HG03066 (cell line): ENCODE measurements around the gene GARNL3.

Source experiments
- ATAC-seq: cut with Tn5 transposase; IDR thresholded peaks from one replicate; pipeline ENCODE4 v1.9.1; 2021; ENCODE audit warnings: low read depth; ENCODE audit not compliant: unreplicated experiment

The GARNL3 gene

DNA sequence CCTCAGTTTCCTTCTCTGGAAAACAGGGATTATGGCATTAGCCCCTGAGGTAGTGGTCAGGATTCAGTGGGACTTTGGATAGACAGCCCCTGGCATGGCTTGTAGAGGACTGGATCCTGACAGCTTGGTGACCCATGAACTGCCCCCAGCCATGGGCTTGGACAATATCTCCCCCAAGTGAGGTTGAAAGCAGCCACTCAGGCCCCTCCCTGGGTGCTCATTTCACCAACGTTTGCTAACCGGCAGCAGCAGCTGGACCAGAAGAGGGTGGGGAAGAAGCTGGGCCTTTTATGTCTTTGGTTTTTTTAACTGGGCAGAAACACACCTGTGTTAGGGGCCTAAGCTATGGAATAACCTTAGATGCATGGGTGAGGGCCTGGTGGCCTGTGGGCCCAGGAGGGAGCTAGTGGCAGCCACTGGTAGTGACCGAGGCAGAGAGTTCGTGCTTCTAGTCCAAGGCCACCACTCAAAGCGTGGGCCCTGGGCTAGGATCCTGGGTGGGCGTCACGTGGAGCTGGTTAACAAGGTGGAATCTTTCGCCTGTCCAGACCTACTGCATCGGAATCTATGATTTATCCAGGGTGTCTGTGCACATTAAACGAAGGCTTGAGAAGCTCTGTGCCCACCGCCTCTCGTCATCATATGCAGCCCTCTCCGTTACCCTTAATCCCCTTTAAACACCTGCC lies 134.3 kb downstream of the GARNL3 start:
- no peak for ATAC-seq

GRCh38 chr9:127399736-127400269 lies 135.2 kb downstream of the GARNL3 start:
- ATAC-seq = no peak

DNA sequence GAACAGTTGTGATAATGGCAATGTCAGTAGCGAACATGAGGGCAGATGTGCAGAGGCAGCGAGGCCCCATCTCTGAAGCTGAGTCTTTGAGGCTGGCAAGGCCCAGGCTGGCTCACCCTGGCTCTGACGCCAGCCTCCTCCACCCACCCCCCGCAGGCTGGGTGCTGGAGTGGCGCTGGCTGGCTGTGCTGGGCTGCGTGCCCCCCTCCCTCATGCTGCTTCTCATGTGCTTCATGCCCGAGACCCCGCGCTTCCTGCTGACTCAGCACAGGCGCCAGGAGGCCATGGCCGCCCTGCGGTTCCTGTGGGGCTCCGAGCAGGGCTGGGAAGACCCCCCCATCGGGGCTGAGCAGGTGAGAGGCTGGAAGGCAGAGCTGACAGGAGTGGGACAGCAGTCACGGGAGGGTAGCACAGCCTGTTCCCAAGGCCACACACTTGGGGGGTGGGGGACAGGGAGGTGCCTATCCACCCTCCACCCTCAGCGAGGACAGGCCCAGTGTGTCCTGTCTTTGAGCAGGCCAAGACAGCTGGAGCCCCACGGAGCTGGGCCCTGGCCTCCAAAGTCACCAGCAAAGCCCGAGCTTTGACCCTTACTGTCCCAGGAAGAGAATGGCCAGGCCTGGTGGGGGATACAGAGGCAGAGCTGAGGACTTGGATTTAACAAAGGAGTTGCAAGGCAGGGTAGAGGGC lies 138.0 kb downstream of the GARNL3 start:
- ATAC-seq = no peak

DNA sequence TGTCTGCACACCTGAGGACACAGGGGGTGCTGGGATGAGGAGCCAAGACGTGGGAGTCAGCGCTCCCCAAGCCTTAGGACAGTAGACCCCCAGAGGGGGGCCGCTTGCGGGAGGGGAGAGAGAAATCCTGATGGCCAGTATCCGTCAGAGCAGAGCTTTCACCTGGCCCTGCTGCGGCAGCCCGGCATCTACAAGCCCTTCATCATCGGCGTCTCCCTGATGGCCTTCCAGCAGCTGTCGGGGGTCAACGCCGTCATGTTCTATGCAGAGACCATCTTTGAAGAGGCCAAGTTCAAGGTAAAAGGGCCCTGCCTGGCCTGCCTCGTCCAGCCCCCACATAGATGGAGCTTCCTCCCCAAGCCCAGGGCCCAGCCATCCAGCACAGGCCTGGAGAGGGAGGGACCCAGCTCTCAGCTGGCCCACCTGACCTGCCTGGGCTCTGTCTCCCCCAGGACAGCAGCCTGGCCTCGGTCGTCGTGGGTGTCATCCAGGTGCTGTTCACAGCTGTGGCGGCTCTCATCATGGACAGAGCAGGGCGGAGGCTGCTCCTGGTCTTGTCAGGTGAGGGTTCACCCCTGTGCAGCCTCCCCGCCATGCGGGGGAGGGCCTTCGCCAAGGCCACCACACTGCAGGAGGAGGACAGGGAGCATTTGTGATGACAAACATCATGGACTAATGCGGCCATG lies 139.1 kb downstream of the GARNL3 start:
- ATAC-seq = no peak

GRCh38 chr9:127404631-127405030 lies 140.1 kb downstream of the GARNL3 start:
- ATAC-seq = no peak

DNA sequence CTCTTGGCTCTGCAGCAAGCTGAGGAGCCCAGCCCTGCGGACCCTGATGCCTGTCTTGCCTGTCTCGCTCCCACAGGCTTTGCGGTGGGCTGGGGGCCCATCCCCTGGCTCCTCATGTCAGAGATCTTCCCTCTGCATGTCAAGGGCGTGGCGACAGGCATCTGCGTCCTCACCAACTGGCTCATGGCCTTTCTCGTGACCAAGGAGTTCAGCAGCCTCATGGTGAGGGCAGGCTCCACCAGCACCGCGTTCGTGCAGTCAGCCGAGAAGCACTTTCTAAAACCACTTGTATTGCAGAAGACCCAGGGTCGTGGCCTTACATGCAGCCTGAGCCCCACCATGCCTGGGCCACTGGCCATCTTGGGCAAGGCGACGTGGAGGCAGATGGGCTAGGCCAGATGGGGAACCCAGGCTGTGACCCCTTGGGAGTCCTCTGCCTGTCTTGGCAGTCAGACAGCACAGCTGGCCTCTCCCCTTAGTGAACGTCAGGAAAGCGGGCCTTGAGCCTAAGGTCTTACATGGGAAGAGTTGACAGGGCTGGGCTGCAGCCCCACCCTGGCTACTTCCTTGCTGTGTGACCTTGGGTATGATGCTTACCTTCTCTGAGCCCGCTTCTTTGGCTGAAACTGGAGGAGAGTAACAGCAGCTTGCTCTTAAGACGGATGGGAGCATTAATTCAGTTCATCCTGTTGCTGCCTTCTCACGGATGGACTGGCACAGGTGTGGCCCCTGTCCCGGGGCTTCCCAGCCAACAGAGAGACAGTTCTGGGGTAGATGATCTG lies 141.0 kb downstream of the GARNL3 start:
- no peak for ATAC-seq

DNA sequence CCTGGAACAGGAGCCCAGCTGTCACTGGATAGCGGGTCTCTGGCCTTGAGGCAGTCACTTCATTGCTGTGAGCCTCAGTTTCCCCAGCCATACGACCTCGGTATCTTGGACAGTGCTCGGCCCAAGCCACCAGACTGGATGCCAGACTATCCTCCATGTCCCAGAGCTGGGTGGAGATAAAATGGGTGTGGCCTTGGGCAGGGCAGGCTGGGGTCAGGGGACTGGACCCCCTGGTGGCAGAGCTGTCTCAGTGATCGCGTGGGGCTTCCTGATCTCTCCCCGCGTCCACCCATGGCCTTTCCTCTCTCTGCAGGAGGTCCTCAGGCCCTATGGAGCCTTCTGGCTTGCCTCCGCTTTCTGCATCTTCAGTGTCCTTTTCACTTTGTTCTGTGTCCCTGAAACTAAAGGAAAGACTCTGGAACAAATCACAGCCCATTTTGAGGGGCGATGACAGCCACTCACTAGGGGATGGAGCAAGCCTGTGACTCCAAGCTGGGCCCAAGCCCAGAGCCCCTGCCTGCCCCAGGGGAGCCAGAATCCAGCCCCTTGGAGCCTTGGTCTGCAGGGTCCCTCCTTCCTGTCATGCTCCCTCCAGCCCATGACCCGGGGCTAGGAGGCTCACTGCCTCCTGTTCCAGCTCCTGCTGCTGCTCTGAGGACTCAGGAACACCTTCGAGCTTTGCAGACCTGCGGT lies 142.4 kb downstream of the GARNL3 start:
- no peak for ATAC-seq

DNA sequence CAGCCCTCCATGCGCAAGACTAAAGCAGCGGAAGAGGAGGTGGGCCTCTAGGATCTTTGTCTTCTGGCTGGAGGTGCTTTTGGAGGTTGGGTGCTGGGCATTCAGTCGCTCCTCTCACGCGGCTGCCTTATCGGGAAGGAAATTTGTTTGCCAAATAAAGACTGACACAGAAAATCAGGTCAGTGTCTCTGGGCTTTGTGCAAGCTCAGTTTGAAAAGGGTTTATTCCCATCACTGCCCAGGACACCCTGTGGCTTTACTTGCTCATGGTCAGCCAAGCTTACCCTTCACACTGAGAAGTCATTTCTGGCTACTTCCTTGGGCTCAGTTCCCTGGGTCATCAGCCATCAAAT lies 142.9 kb downstream of the GARNL3 start:
- no peak for ATAC-seq

GRCh38 chr9:127411122-127411521 lies 146.5 kb downstream of the GARNL3 start:
- no peak for ATAC-seq

GRCh38 chr9:127415141-127415540 lies 150.6 kb downstream of the GARNL3 start:
- ATAC-seq = no peak

GRCh38 chr9:127415657-127416056 lies 151.1 kb downstream of the GARNL3 start:
- ATAC-seq = no peak

- ATAC-seq = no peak
These were observed 152.8 kb downstream of the GARNL3 start for GRCh38 chr9:127417131-127418036.

- no peak for ATAC-seq
These were observed 153.5 kb downstream of the GARNL3 start for GRCh38 chr9:127418037-127418471.

DNA sequence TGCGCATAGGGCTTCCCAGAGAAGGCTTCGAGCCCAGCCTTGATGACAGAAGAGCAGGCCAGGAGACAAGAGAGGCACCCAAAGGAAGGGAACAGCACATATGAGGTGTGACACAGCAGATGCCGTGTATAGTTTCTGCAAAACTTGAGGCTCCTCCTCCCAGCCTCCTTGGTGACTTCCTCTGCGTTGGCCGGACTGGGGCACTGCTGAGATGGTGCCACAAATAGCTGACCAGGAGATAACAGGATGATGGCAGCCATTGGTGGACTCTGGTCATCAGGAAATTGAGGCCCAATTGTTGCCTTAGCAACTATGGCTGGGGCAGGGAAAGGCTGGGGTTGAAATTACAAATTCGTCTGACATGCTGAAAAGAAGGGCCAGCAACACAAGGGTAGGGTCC lies 154.8 kb downstream of the GARNL3 start:
- no peak for ATAC-seq

DNA sequence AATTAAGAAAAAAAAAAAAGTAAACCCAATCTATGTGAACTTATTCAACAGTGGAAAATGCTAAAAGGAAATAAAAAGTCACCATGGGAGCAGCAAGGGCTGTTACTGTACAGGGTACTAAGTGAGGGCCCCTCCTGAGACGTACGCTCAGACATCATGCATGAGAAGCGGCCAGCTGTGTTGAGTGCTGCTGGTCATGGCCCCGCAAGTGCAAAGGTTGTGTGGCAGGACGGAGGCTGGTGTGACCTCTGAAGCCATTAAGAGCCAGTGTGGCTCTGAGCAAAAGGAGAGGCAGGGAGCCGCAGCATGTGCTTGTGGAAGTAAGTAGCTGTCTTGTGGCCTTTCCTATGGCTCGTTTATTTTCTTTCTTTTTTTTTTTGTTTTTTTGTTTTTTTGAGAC lies 156.5 kb downstream of the GARNL3 start:
- no peak for ATAC-seq

DNA sequence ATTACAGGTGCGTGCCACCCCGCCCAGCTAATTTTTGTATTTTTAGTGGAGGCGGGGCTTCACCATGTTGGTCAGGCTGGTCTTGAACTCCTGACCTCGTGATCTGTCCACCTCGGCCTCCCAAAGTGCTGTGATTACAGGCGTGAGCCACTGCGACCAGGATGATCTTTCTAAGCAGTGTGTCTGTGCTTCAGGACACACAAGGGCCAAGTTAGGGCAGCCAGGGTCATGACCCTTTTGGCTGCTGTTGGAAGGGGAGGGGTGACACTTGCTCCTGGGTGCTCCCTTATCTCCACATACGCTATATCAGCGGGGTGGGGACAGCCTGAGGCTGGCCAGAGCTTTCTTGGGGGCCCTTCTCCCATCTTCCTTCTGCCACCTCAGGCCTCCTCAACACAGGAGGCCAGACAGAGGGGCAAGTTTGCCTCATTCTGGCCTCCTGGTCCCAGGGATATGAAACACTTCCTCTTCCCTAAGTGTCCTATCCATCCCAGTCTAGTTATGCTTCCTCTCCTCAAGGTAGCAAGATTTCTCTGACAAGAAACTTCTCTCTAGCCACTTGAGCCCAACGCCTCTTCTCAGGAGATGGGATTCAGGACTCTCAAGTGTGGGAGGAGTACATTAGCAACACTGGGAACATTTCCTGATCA lies 157.7 kb downstream of the GARNL3 start:
- ATAC-seq = no peak

DNA sequence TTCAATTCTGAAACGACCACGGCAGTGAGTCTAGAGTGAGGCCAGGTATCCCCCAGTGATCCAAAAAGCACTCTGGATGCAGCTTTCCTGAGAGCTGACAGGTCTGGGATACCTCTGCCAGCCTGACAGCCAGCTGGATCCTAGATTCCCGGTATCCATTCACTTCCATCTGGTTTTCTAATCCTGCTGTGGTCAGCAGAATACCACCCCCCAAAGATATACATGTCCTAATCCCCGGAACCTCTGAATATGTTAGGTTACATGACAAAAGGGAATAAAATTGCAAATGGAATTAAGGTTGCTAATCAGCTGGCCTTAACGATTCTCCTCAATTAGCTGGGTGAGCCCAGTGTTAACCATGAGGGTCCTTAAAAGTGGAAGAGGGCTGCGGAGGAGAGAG lies 158.2 kb downstream of the GARNL3 start:
- no peak for ATAC-seq

- no peak for ATAC-seq
These were observed 158.9 kb downstream of the GARNL3 start for GRCh38 chr9:127423476-127423933.
